Astrocyte (in vitro differentiated cells and primary cell): ENCODE measurements around the gene PDK1. TPM values are rescaled to one million over a fixed set of nuclear protein-coding genes. Genes with fewer than 3 reads are reported as not detected.

Source experiments
- DNase-seq: peaks from one replicate; pipeline ENCODE4 v3.0.0-alpha.2; 2010; ENCODE audit warnings: low read depth
- FAIRE-seq: peaks from 2 replicates; lab custom pipeline; 2011; peaks lifted over from hg19 to GRCh38; lab: Jason Lieb, UNC
- H2AFZ ChIP-seq: 2 replicates; pipeline ENCODE4 v1.6.0; 2012; ENCODE audit warnings: low read depth, low read length, inconsistent platforms
- H3K27ac ChIP-seq: 2 replicates; pipeline ENCODE4 v1.5.1; 2011; ENCODE audit warnings: low read depth, low read length, inconsistent platforms
- H3K27me3 ChIP-seq: 2 replicates; pipeline ENCODE4 v1.6.0; 2011; ENCODE audit warnings: low read length, inconsistent platforms; ENCODE audit not compliant: insufficient read depth
- H3K36me3 ChIP-seq: 2 replicates; pipeline ENCODE4 v1.5.1; 2011; ENCODE audit warnings: low read length, inconsistent platforms; ENCODE audit not compliant: insufficient read depth
- H3K4me1 ChIP-seq: 2 replicates; pipeline ENCODE4 v1.5.1; 2011; ENCODE audit warnings: low read length, inconsistent platforms; ENCODE audit not compliant: insufficient read depth
- H3K4me2 ChIP-seq: 2 replicates; pipeline ENCODE4 v1.6.0; 2012; ENCODE audit warnings: low read length, inconsistent platforms
- H3K4me3 ChIP-seq: 2 replicates; pipeline ENCODE4 v1.5.1; 2011; ENCODE audit warnings: low read depth, mild to moderate bottlenecking, low read length, inconsistent platforms; ENCODE audit not compliant: insufficient read depth
- H3K79me2 ChIP-seq: 2 replicates; pipeline ENCODE4 v1.6.0; 2012; ENCODE audit warnings: mild to moderate bottlenecking, low read length, inconsistent platforms; ENCODE audit not compliant: insufficient read depth
- H3K9ac ChIP-seq: 2 replicates; pipeline ENCODE4 v1.6.0; 2012; ENCODE audit warnings: mild to moderate bottlenecking, low read length, inconsistent platforms
- H3K9me3 ChIP-seq: 2 replicates; pipeline ENCODE4 v1.5.1; 2012; ENCODE audit warnings: low read depth, mild to moderate bottlenecking, low read length, inconsistent platforms; ENCODE audit not compliant: insufficient read depth
- H4K20me1 ChIP-seq: 2 replicates; pipeline ENCODE4 v1.6.0; 2012; ENCODE audit warnings: low read length, inconsistent platforms; ENCODE audit not compliant: insufficient read depth
- H3K27ac Mint-ChIP-seq: one replicate; pipeline ENCODE4 v1.8.0; 2021; ENCODE audit warnings: mild to moderate bottlenecking, mixed read lengths; ENCODE audit not compliant: unreplicated experiment
- H3K27me3 Mint-ChIP-seq: one replicate; pipeline ENCODE4 v1.8.0; 2021; ENCODE audit warnings: low read depth, mixed read lengths; ENCODE audit not compliant: unreplicated experiment
- H3K36me3 Mint-ChIP-seq: one replicate; pipeline ENCODE4 v1.8.0; 2021; ENCODE audit warnings: low read depth, mixed read lengths; ENCODE audit not compliant: unreplicated experiment
- H3K4me1 Mint-ChIP-seq: one replicate; pipeline ENCODE4 v1.8.0; 2021; ENCODE audit warnings: low read depth, mixed read lengths; ENCODE audit not compliant: unreplicated experiment
- H3K4me3 Mint-ChIP-seq: one replicate; pipeline ENCODE4 v1.8.0; 2021; ENCODE audit warnings: mild to moderate bottlenecking, moderate library complexity, mixed read lengths; ENCODE audit not compliant: unreplicated experiment
- H3K9me3 Mint-ChIP-seq: one replicate; pipeline ENCODE4 v1.8.0; 2021; ENCODE audit warnings: mild to moderate bottlenecking, mixed read lengths; ENCODE audit not compliant: unreplicated experiment
- EZH2 ChIP-seq: IDR thresholded peaks from 2 replicates; pipeline ENCODE4 v1.6.1; 2012; ENCODE audit warnings: mild to moderate bottlenecking, low read length, inconsistent platforms; ENCODE audit not compliant: insufficient read depth
- total RNA-seq: library from RNA; stranded (reverse); gene quantifications from 2 replicates; pipeline ENCODE4 v1.2.1, GENCODE V29; 2021
- TF ChIP-seq, protein P1 (sequence below): IDR thresholded peaks from 2 replicates; pipeline ENCODE4 v1.5.1; 2011; ENCODE audit warnings: low read depth, mild to moderate bottlenecking, inconsistent platforms, low read length, moderate library complexity; ENCODE audit not compliant: insufficient read depth

Gene PDK1
- total RNA-seq, 1 donor from 2014 or later = 26.0 TPM

DNA sequence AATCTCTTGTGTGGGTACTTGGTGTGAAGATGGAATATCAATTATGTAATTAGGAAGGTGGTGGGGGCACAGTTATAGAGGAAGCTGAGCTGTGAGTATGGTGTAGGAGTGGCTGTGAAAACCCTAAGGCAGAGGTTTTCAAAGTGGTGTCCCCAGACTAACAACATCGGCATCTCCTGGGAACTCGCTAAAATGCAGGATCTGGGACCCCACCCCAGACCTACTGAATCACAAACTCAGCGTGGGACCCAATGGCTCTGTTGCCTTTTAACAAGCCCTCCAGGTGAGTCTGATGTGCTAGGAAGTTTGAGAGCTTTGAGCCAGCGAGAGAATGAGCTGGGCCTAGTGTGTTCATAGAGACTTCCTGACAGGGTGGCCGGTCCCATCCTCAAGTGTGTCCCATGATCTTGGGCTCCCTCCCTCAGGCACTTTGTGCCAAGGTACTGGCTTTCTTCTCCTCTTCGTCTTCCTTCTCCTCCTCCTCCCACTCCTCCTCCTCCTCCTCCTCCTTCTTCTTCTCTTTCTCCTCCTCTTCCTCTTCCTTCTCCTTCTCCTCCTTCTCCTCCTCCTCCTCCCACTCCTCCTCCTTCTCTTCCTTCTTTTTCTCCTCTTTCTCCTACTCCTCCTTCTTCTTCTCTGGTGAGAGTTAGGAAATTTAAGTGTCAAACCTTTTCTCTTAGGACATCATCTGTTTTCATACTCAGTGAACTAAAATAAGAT, 86.6 kb downstream of the PDK1 start:
- FAIRE-seq = no peak
- Histone ChIP-seq H3K4me3 (no peak overlapping the region), H3K4me2 (no peak overlapping the region), H3K4me1 (peaks cover 30% of the 10 kb centered on the region), H3K9ac (no peak overlapping the region), H3K36me3 (no peaks in the 10 kb centered on the region), H3K27ac (no peak overlapping the region), H4K20me1 (no peaks in the 10 kb centered on the region), H2AFZ (no peak overlapping the region), H3K9me3 (no peaks in the 10 kb centered on the region), H3K79me2 (no peaks in the 10 kb centered on the region), H3K27me3 (no peaks in the 10 kb centered on the region)
- Mint-ChIP-seq H3K4me1 (peaks cover 10% of the 10 kb centered on the region), H3K27me3 (no peaks in the 10 kb centered on the region), H3K27ac (no peak overlapping the region), H3K36me3 (peaks cover 2% of the 10 kb centered on the region), H3K9me3 (no peaks in the 10 kb centered on the region), H3K4me3 (no peak overlapping the region)
- no peak for TF ChIP-seq EZH2
- DNase-seq = no peak

DNA sequence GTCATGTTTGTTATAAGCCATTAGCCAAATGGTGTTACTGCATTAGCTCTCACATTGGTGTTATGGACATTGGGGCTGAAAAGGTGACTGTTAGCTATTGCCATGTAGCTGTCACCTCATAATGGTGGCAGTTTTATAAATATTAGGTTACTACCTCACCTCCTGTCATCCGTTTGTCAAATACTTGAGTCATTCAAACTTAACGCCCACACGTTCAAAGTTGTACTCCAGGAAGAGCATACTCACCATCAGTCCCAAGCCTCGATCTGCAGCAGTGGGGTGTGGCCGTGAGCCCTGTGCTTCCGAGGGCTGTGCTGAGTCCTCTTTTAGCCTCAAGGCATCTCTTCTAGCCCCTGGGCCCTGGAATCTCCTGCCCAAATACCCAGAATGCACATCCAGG, 87.3 kb downstream of the PDK1 start:
- no peak overlapping the region for H3K27ac ChIP-seq
- no peak overlapping the region for H3K4me2 ChIP-seq
- no peak overlapping the region for H3K4me3 ChIP-seq
- H3K4me1 ChIP-seq = peaks cover 30% of the 10 kb centered on the region
- no peaks in the 10 kb centered on the region for H3K9me3 Mint-ChIP-seq
- peaks cover 6% of the 10 kb centered on the region for H3K36me3 Mint-ChIP-seq
- peak overlapping the region; percentile 49 for H2AFZ ChIP-seq
- no peak for TF ChIP-seq EZH2
- TF ChIP-seq, protein P1, sequence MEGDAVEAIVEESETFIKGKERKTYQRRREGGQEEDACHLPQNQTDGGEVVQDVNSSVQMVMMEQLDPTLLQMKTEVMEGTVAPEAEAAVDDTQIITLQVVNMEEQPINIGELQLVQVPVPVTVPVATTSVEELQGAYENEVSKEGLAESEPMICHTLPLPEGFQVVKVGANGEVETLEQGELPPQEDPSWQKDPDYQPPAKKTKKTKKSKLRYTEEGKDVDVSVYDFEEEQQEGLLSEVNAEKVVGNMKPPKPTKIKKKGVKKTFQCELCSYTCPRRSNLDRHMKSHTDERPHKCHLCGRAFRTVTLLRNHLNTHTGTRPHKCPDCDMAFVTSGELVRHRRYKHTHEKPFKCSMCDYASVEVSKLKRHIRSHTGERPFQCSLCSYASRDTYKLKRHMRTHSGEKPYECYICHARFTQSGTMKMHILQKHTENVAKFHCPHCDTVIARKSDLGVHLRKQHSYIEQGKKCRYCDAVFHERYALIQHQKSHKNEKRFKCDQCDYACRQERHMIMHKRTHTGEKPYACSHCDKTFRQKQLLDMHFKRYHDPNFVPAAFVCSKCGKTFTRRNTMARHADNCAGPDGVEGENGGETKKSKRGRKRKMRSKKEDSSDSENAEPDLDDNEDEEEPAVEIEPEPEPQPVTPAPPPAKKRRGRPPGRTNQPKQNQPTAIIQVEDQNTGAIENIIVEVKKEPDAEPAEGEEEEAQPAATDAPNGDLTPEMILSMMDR = no peak
- FAIRE-seq (no peak), DNase-seq (peak; percentile 52)
- no peaks in the 10 kb centered on the region for H3K27me3 Mint-ChIP-seq
- H3K79me2 ChIP-seq = no peaks in the 10 kb centered on the region
- H3K9ac ChIP-seq = no peak overlapping the region
- no peak overlapping the region for H3K4me3 Mint-ChIP-seq
- H3K36me3 ChIP-seq = no peaks in the 10 kb centered on the region
- peak overlapping the region; percentile 67 for H3K27ac Mint-ChIP-seq
- peaks cover 10% of the 10 kb centered on the region for H3K4me1 Mint-ChIP-seq
- no peaks in the 10 kb centered on the region for H4K20me1 ChIP-seq
- H3K27me3 ChIP-seq = no peaks in the 10 kb centered on the region
- no peaks in the 10 kb centered on the region for H3K9me3 ChIP-seq

DNA sequence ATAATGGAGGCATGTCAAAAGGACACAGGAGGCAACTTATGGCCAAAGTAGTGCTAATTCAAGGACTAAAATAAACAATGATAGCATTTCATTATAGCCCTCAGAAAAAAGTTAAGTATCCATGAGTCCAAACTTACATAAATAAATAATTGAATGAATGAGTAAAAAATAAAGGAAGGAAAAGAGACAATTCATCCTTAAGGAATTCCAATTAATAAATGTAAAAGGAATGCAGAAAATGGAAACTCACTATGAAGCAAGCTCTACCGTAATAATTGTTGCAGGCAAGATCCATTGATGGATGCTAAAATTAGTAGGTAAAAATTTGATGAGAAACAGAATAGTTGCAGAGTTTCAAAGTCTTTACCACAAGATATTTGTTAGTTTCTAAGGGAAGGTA, 91.5 kb downstream of the PDK1 start:
- peaks cover 14% of the 10 kb centered on the region for H3K4me1 ChIP-seq
- no peak overlapping the region for H3K4me3 ChIP-seq
- peaks cover 6% of the 10 kb centered on the region for H3K36me3 Mint-ChIP-seq
- peaks cover 17% of the 10 kb centered on the region for H3K9me3 Mint-ChIP-seq
- no peaks in the 10 kb centered on the region for H4K20me1 ChIP-seq
- FAIRE-seq = no peak
- H3K36me3 ChIP-seq = no peaks in the 10 kb centered on the region
- no peak for TF ChIP-seq EZH2
- TF ChIP-seq, protein P1 = no peak
- peaks cover 4% of the 10 kb centered on the region for H3K4me1 Mint-ChIP-seq
- H3K27ac ChIP-seq = peak overlapping the region; percentile 50
- no peaks in the 10 kb centered on the region for H3K79me2 ChIP-seq
- H3K9ac ChIP-seq = no peak overlapping the region
- peak; percentile 71 for DNase-seq
- no peaks in the 10 kb centered on the region for H3K27me3 ChIP-seq
- H3K27me3 Mint-ChIP-seq = peaks cover 5% of the 10 kb centered on the region
- H3K4me3 Mint-ChIP-seq = no peak overlapping the region
- H3K9me3 ChIP-seq = no peaks in the 10 kb centered on the region
- H3K4me2 ChIP-seq = peak overlapping the region; percentile 11
- no peak overlapping the region for H2AFZ ChIP-seq
- no peak overlapping the region for H3K27ac Mint-ChIP-seq
